ENCODE data around the gene MORN2.

The MORN2 gene

DNA sequence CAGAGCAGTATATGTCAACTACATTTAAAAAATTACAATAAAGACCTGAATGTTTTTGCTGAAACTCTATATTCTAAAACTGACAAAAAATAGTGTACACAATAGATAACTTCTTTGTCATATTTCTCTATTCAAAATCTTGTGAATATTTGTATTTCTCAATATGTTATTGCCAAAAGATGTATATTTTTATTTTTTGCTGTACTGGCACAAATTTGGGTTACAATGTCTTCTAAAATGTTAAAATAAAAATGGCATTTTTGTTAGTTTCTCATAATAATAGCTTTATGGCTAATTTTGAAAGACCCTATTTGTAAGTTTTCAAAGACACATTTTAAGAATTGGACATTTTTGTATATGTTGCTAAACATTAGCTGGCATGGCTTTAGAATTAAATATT lies 13.3 kb downstream of the MORN2 start:
- Histone ChIP-seq H3K79me2 (ENCODE audit: control insufficient read depth, insufficient read depth, low read length, unreplicated experiment) (no peaks in the 10 kb centered on the region), H2AFZ (ENCODE audit: low read length, unreplicated experiment) (no peak overlapping the region), H3K27ac (ENCODE audit: low read depth, low read length) (no peak overlapping the region), H3K36me3 (ENCODE audit: insufficient read depth, low read length) (no peaks in the 10 kb centered on the region), H3K4me1 (ENCODE audit: control insufficient read depth, insufficient read depth, low read length, unreplicated experiment) (no peaks in the 10 kb centered on the region), H3K4me3 (ENCODE audit: low read depth, low read length) (no peak overlapping the region), H3K27me3 (ENCODE audit: insufficient read depth, low read length) (no peaks in the 10 kb centered on the region)

DNA sequence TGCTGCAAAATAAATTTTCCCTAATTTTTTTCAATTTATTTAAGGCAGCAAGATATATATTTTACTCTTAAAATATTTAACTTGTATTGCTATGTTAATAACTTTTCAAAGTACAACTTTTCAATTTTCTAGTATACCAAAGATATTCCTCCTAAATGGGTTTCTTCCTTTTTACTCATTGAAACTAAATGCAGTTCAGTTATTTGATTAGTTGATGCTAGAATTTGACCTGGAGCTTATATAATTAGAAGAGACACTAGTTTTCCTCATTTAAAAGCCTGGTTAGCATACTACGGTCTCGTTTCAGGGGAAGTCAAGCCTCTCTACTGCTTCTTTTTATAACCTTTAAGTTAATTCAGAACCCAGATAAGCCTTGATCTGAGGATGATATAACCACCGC lies 13.8 kb downstream of the MORN2 start, which contains the start of gene ARHGEF33:
Gene ARHGEF33 (plus strand): TSS at position 301 of the 400 bp plus-strand sequence. CDS start 29,573 bp downstream, outside the sequence.
- Histone ChIP-seq H3K27me3 (ENCODE audit: insufficient read depth, low read length) (no peaks in the 10 kb centered on the region), H2AFZ (ENCODE audit: low read length, unreplicated experiment) (no peak within 1 kb of the TSS), H3K4me3 (ENCODE audit: low read depth, low read length) (no peak within 1 kb of the TSS), H3K36me3 (ENCODE audit: insufficient read depth, low read length) (no peaks in the 10 kb centered on the region), H3K27ac (ENCODE audit: low read depth, low read length) (no peak within 1 kb of the TSS), H3K4me1 (ENCODE audit: control insufficient read depth, insufficient read depth, low read length, unreplicated experiment) (no peaks in the 10 kb centered on the region), H3K79me2 (ENCODE audit: control insufficient read depth, insufficient read depth, low read length, unreplicated experiment) (no peaks in the 10 kb centered on the region)

DNA sequence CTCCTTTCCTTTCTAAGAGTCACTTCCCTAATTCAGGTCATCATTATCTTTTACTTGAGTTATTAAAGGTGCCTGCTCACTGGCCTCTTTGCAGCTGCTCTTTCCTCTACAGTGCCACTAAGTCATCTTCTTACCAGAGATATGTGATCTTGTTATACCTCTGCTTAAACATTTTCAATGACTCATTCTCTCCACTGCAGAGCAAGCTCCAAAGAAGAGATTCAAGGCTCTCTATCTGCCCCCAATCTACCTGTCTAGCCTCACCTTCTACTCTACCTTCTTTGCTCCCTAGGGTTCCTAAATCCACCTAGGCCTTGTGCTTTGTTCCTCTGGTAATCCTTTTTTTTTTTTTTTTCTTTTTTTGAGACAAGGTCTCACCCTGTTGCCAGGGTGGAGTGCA lies 17.0 kb downstream of the MORN2 start:
- no peaks in the 10 kb centered on the region for H3K79me2 ChIP-seq (ENCODE audit: control insufficient read depth, insufficient read depth, low read length, unreplicated experiment)
- H2AFZ ChIP-seq (ENCODE audit: low read length, unreplicated experiment) = no peak overlapping the region
- no peak overlapping the region for H3K27ac ChIP-seq (ENCODE audit: low read depth, low read length)
- no peaks in the 10 kb centered on the region for H3K27me3 ChIP-seq (ENCODE audit: insufficient read depth, low read length)
- H3K4me1 ChIP-seq (ENCODE audit: control insufficient read depth, insufficient read depth, low read length, unreplicated experiment) = no peaks in the 10 kb centered on the region
- H3K4me3 ChIP-seq (ENCODE audit: low read depth, low read length) = no peak overlapping the region
- no peaks in the 10 kb centered on the region for H3K36me3 ChIP-seq (ENCODE audit: insufficient read depth, low read length)

DNA sequence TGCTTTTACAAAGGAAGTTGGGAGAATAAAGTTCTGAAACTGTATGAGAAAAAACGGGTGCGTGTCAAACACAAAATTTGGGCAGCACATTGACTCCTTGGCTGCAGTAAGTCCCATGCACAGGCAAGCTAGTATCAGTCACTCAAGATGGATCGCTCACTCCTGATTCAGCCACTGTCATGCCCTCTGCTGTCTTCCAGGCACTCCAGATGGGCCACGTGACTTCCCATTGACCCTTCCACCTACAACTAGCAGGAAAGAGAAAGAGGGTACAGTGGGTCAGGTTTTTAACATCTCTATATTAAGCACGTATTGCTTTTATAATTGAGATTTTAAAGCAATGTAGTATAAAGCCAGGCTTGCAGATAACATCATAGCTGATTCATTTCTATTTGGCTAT lies 22.5 kb downstream of the MORN2 start:
- H3K36me3 ChIP-seq (ENCODE audit: insufficient read depth, low read length) = no peaks in the 10 kb centered on the region
- H3K79me2 ChIP-seq (ENCODE audit: control insufficient read depth, insufficient read depth, low read length, unreplicated experiment) = no peaks in the 10 kb centered on the region
- H3K27me3 ChIP-seq (ENCODE audit: insufficient read depth, low read length) = no peaks in the 10 kb centered on the region
- no peak overlapping the region for H2AFZ ChIP-seq (ENCODE audit: low read length, unreplicated experiment)
- H3K4me1 ChIP-seq (ENCODE audit: control insufficient read depth, insufficient read depth, low read length, unreplicated experiment) = no peaks in the 10 kb centered on the region
- no peak overlapping the region for H3K27ac ChIP-seq (ENCODE audit: low read depth, low read length)
- H3K4me3 ChIP-seq (ENCODE audit: low read depth, low read length) = no peak overlapping the region

DNA sequence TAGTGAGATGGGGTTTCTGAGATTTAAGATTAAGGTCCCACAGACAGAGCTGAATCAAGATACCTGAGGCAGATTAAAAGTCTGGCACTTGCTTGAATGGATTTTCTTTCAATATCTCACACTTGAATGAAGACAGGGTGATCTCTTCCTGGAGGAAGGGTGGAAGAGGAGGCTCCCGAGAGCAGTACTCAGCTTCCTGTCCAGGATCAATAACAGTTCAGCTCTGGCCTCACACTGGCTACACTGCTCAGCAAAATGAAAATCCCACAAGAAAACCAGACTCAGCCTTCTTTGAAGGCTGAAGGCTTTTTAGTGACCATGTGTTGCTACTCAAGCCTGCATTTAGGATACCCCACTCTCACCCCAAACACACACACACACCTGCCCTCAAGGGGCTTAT lies 24.9 kb downstream of the MORN2 start:
- no peaks in the 10 kb centered on the region for H3K27me3 ChIP-seq (ENCODE audit: insufficient read depth, low read length)
- no peak overlapping the region for H2AFZ ChIP-seq (ENCODE audit: low read length, unreplicated experiment)
- H3K27ac ChIP-seq (ENCODE audit: low read depth, low read length) = no peak overlapping the region
- no peaks in the 10 kb centered on the region for H3K4me1 ChIP-seq (ENCODE audit: control insufficient read depth, insufficient read depth, low read length, unreplicated experiment)
- no peak overlapping the region for H3K4me3 ChIP-seq (ENCODE audit: low read depth, low read length)
- H3K36me3 ChIP-seq (ENCODE audit: insufficient read depth, low read length) = no peaks in the 10 kb centered on the region
- no peaks in the 10 kb centered on the region for H3K79me2 ChIP-seq (ENCODE audit: control insufficient read depth, insufficient read depth, low read length, unreplicated experiment)

DNA sequence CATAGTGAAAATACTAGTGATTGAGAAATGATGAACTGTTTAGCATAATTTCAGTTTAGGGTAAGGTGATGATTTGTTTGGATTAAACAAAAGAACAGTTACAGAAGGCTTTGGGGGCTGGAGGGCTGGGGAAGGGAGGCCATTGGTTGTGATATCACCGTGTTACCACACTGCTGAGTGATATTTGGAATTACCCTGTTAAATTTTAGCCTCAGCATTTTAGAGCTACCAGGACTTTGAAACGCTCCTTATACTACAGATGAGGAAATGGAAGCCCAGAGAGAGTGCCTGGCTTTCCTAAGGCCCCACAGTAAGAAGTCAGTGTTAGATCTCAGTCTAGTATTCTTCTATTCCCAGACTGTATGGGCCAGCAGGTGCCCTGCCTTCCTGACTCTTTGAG lies 29.5 kb downstream of the MORN2 start:
- Histone ChIP-seq H2AFZ (ENCODE audit: low read length, unreplicated experiment) (no peak overlapping the region), H3K27ac (ENCODE audit: low read depth, low read length) (no peak overlapping the region), H3K79me2 (ENCODE audit: control insufficient read depth, insufficient read depth, low read length, unreplicated experiment) (no peaks in the 10 kb centered on the region), H3K27me3 (ENCODE audit: insufficient read depth, low read length) (no peaks in the 10 kb centered on the region), H3K4me3 (ENCODE audit: low read depth, low read length) (no peak overlapping the region), H3K4me1 (ENCODE audit: control insufficient read depth, insufficient read depth, low read length, unreplicated experiment) (no peaks in the 10 kb centered on the region), H3K36me3 (ENCODE audit: insufficient read depth, low read length) (no peaks in the 10 kb centered on the region)

DNA sequence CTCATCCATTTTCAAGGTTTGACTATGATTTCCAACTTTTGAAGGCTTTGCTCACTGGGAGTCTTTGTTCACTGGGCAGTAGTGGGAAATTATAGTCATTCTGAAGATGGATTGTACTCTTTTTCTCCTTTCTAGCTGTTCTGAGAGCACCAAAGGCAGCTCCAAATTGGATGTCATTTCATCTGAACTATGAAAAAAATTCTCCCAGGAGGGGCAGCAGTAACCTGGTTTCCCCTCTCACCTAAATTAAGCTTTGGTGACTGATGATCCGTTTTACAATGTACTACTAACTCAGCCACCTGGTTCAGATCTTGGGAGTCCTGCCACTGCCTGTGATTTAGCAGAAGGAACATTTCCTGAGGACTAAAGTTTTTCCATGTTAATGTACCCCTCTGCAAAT lies 31.5 kb downstream of the MORN2 start:
- no peaks in the 10 kb centered on the region for H3K27me3 ChIP-seq (ENCODE audit: insufficient read depth, low read length)
- H3K79me2 ChIP-seq (ENCODE audit: control insufficient read depth, insufficient read depth, low read length, unreplicated experiment) = no peaks in the 10 kb centered on the region
- no peak overlapping the region for H2AFZ ChIP-seq (ENCODE audit: low read length, unreplicated experiment)
- no peak overlapping the region for H3K4me3 ChIP-seq (ENCODE audit: low read depth, low read length)
- no peaks in the 10 kb centered on the region for H3K4me1 ChIP-seq (ENCODE audit: control insufficient read depth, insufficient read depth, low read length, unreplicated experiment)
- no peak overlapping the region for H3K27ac ChIP-seq (ENCODE audit: low read depth, low read length)
- H3K36me3 ChIP-seq (ENCODE audit: insufficient read depth, low read length) = no peaks in the 10 kb centered on the region

DNA sequence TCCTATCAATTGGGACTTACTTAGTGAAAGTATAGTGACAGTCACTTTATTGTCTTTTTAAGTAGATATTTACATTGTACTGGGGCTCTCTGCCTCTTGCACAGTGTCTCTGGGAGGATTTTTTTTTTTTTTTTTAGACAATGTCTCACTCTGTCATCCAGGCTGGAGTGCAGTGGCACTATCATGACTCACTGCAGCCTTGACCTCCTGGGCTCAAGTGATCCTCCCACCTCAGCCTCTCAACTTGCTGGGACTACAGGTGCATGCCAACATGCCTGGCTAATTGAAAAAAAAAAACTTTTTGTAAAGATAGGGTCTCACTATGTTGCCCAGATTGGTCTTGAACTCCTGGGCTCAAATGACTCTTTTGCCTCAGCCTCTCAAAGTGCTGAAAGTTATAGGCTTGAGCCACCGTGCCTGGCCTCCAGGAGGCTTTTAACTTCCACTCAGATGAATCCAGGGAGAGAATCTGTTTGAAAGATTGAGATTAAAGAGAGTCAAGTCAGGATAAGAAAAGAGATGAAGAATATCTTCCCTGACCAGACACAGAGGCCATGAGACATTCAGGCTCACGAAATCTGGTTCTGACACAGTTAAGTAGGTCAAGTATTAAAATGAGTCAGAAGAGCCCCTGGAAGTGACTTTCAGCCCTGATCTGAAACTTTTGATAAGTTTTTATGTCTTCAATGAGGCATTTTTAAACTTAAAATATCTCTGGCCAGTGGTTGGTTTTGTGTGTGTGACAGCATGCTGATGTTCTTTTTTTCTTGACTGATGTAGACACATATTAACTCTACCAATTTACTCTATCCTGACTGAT lies 32.2 kb downstream of the MORN2 start:
- no peaks in the 10 kb centered on the region for H3K36me3 ChIP-seq (ENCODE audit: insufficient read depth, low read length)
- no peaks in the 10 kb centered on the region for H3K4me1 ChIP-seq (ENCODE audit: control insufficient read depth, insufficient read depth, low read length, unreplicated experiment)
- H3K27me3 ChIP-seq (ENCODE audit: insufficient read depth, low read length) = no peaks in the 10 kb centered on the region
- H3K27ac ChIP-seq (ENCODE audit: low read depth, low read length) = no peak overlapping the region
- no peak overlapping the region for H3K4me3 ChIP-seq (ENCODE audit: low read depth, low read length)
- no peak overlapping the region for H2AFZ ChIP-seq (ENCODE audit: low read length, unreplicated experiment)
- H3K79me2 ChIP-seq (ENCODE audit: control insufficient read depth, insufficient read depth, low read length, unreplicated experiment) = no peaks in the 10 kb centered on the region

DNA sequence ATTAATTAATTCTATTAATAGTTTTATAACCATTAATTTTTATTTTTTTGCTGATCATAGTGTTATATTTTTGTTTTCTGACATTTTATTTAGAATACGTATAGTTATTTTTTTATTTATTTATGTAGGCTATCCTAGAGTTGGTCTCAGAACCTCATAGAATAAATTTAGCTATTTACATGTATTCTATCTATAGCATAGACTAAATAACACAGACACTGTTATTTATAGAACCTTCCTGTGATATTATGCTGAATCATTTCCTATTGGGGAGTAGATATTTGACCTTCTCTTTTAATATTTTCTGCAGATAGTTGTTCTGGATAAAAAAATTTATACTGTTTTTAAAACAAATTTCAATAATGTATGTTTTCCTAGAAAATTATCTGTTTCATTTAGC lies 34.1 kb downstream of the MORN2 start:
- no peaks in the 10 kb centered on the region for H3K4me1 ChIP-seq (ENCODE audit: control insufficient read depth, insufficient read depth, low read length, unreplicated experiment)
- H2AFZ ChIP-seq (ENCODE audit: low read length, unreplicated experiment) = no peak overlapping the region
- H3K36me3 ChIP-seq (ENCODE audit: insufficient read depth, low read length) = no peaks in the 10 kb centered on the region
- H3K79me2 ChIP-seq (ENCODE audit: control insufficient read depth, insufficient read depth, low read length, unreplicated experiment) = no peaks in the 10 kb centered on the region
- H3K27ac ChIP-seq (ENCODE audit: low read depth, low read length) = no peak overlapping the region
- no peaks in the 10 kb centered on the region for H3K27me3 ChIP-seq (ENCODE audit: insufficient read depth, low read length)
- no peak overlapping the region for H3K4me3 ChIP-seq (ENCODE audit: low read depth, low read length)

DNA sequence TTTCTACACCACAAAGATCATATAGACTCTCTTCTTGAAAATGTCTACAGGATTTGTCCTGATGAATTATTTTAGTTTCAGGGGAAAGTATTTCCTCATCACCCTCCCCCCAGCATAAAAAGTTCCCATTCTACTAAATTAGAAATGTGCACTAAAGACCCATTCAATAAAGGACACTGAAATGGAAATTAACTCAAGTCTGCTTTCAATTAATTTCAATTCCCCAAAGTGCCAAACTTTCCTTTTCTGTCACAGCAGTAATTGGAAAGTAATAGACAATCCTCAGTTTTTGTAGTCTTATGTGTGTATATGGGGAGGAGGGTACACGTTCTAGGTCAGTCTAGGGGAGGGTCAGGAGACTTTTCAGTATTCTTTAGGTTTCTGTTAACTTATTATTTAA lies 35.4 kb downstream of the MORN2 start:
- Histone ChIP-seq H3K36me3 (ENCODE audit: insufficient read depth, low read length) (no peaks in the 10 kb centered on the region), H2AFZ (ENCODE audit: low read length, unreplicated experiment) (no peak overlapping the region), H3K4me3 (ENCODE audit: low read depth, low read length) (no peak overlapping the region), H3K4me1 (ENCODE audit: control insufficient read depth, insufficient read depth, low read length, unreplicated experiment) (no peaks in the 10 kb centered on the region), H3K27ac (ENCODE audit: low read depth, low read length) (no peak overlapping the region), H3K27me3 (ENCODE audit: insufficient read depth, low read length) (no peaks in the 10 kb centered on the region), H3K79me2 (ENCODE audit: control insufficient read depth, insufficient read depth, low read length, unreplicated experiment) (no peaks in the 10 kb centered on the region)

DNA sequence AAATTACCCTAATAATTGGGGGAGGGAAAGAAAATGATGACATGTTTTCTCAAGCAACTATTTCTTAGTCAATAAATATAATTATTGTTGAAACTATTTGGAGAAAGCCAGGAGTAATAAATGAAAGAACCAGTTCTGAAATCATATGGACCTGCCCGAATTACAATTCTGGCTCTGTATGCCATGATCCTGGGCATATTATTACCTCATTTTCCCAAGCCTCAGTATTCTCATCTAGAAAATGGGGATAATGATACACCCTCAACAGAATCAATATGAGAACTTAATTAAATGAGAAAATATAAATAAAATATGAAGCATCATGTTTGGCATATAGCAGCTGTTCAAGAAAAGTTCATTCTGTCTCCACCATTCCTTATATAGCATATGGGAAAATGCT lies 36.8 kb downstream of the MORN2 start:
- H3K27ac ChIP-seq (ENCODE audit: low read depth, low read length) = no peak overlapping the region
- H3K36me3 ChIP-seq (ENCODE audit: insufficient read depth, low read length) = no peaks in the 10 kb centered on the region
- H3K4me1 ChIP-seq (ENCODE audit: control insufficient read depth, insufficient read depth, low read length, unreplicated experiment) = no peaks in the 10 kb centered on the region
- no peak overlapping the region for H3K4me3 ChIP-seq (ENCODE audit: low read depth, low read length)
- no peaks in the 10 kb centered on the region for H3K27me3 ChIP-seq (ENCODE audit: insufficient read depth, low read length)
- H3K79me2 ChIP-seq (ENCODE audit: control insufficient read depth, insufficient read depth, low read length, unreplicated experiment) = no peaks in the 10 kb centered on the region
- no peak overlapping the region for H2AFZ ChIP-seq (ENCODE audit: low read length, unreplicated experiment)

Data from ACC112 (cell line).